Gastrocnemius medialis (tissue), 4 donors: ENCODE data around the gene SS18L1. TPM values are rescaled to one million over a fixed set of nuclear protein-coding genes. Genes with fewer than 3 reads are reported as not detected.

ENCODE experiments used
- ATAC-seq, 2 donors: fragments of 150-250 bp; one replicate each; pipeline ENCODE4 v1.9.1; 2016
- DNase-seq, 2 donors: peaks; one replicate each; pipeline ENCODE4 v3.0.0-alpha.2; 2019
- H3K27ac ChIP-seq, 4 donors: fragments of 200-600 bp; sonication (generic); 1 replicate in 1 of 4; 2 replicates in 3 of 4; pipeline ENCODE4 v1.5.1; 2016 to 2018; ENCODE audit warnings: mild to moderate bottlenecking in 2 of 4, moderate library complexity in 1 of 4
- H3K27me3 ChIP-seq, 3 donors: fragments of 200-600 bp; sonication (generic) in 2 of 3; 1 replicate in 1 of 3; 2 replicates in 2 of 3; pipeline versions ENCODE4 v1.5.1 to v1.6.0; 2016 to 2019; ENCODE audit warnings: mild to moderate bottlenecking in 1 of 3, moderate library complexity in 1 of 3
- H3K36me3 ChIP-seq, 2 donors: fragments of 200-600 bp; sonication (generic) in 1 of 2; one replicate each; pipeline ENCODE4 v1.5.1; 2017 to 2018
- H3K4me1 ChIP-seq, 2 donors: fragments of 200-600 bp; sonication (generic) in 1 of 2; one replicate each; pipeline ENCODE4 v1.5.1; 2016 to 2017; ENCODE audit warnings: mild to moderate bottlenecking in 2 of 2
- H3K4me3 ChIP-seq, 4 donors: fragments of 200-600 bp; sonication (generic) in 3 of 4; 1 replicate in 1 of 4; 2 replicates in 3 of 4; pipeline ENCODE4 v1.5.1; 2016 to 2019; ENCODE audit warnings: mild to moderate bottlenecking in 2 of 4
- H3K9me3 ChIP-seq, 3 donors: fragments of 200-600 bp; sonication (generic) in 2 of 3; 1 replicate in 1 of 3; 2 replicates in 2 of 3; pipeline ENCODE4 v1.5.1; 2016 to 2019
- CTCF ChIP-seq, 5 experiments: fragments of 450-650 bp in 3 of 5; fragments of 200-600 bp in 2 of 5; sonication (generic) in 2 of 5; IDR thresholded peaks in 4 of 5; conservative IDR thresholded peaks in 1 of 5; 1 replicate in 4 of 5; 2 replicates in 1 of 5; pipeline ENCODE4 v1.5.1; 2016 to 2019; ENCODE audit warnings: antibody characterized with exemption in 5 of 5, mild to moderate bottlenecking in 3 of 5, moderate library complexity in 3 of 5
- POLR2A ChIP-seq, 2 donors: fragments of 450-650 bp; IDR thresholded peaks; one replicate each; pipeline ENCODE4 v1.6.1; 2017; ENCODE audit warnings: antibody characterized with exemption in 2 of 2, mild to moderate bottlenecking in 2 of 2, moderate library complexity in 2 of 2
- in situ Hi-C, 4 donors: fragments of 200-750 bp; cut with MboI; loops; one replicate each; pipeline versions ENCODE4 v1.15.0 to v1.8.0; 2017; ENCODE audit warnings: low sequenced_read_pairs in 4 of 4
- intact Hi-C: fragments of 100-400 bp; cut with DNase I; formaldehyde crosslinking; loops from one replicate; pipeline ENCODE4 v1.15.1; 2023; ENCODE audit warnings: low total_unique reads
- total RNA-seq, 4 donors: library from RNA; depleted of rRNA; stranded (reverse); fragments of >200 nt; gene quantifications; one replicate each; pipeline versions ENCODE4 v1.1.0 to v1.2.3, GENCODE V29; 2016

SS18L1 gene
- total RNA-seq, 4 donors from 2014 or later: 11.5 to 31.8 (median 16.9) TPM

GRCh38 chr20:62122654-62123449, 20.7 kb upstream of the SS18L1 start:
- in situ Hi-C loops: loop anchor here in 1 of 4 donors (10.0 kb wide), 1 partner anchor 58 kb away; the partner anchor contains the start of gene TAF4
- Histone ChIP-seq H3K27me3 (no peaks in the 10 kb centered on the region), H3K4me1 (peaks cover 38 to 49% of the 10 kb centered on the region in 2 donors), H3K36me3 (peaks cover 0 to 35% of the 10 kb centered on the region in 2 donors), H3K4me3 (peak overlapping the region; percentile 68 to 73 (median 69)), H3K9me3 (no peaks in the 10 kb centered on the region), H3K27ac (peak overlapping the region; percentile 91 to 97 (median 94))
- ATAC-seq: peak; percentile 4 to 6
- TF ChIP-seq CTCF (IDR thresholded peaks at IDR 0.05 in 4 of 5, conservative IDR thresholded peaks at IDR 0.05 in 1 of 5) (no peak), POLR2A (IDR thresholded peaks at IDR 0.05) (no peak)
- DNase-seq: peak in 1 of 2 donors; percentile 37
- intact Hi-C loops: loop anchor here (1.0 to 2.0 kb wide), 4 partner anchors 11 to 115 kb away; partner anchors contain the start of genes MTG2, OSBPL2, PSMA7 and SS18L1

GRCh38 chr20:62123450-62124118, 20.0 kb upstream of the SS18L1 start:
- Histone ChIP-seq H3K27me3 (no peaks in the 10 kb centered on the region), H3K36me3 (peaks cover 0 to 41% of the 10 kb centered on the region in 2 donors), H3K9me3 (no peaks in the 10 kb centered on the region), H3K4me3 (peak overlapping the region; percentile 68 to 73 (median 69)), H3K4me1 (peaks cover 30 to 42% of the 10 kb centered on the region in 2 donors), H3K27ac (peak overlapping the region; percentile 91 to 97 (median 94))
- ATAC-seq (no peak), DNase-seq (no peak)
- no peak for TF ChIP-seq CTCF (IDR thresholded peaks at IDR 0.05 in 4 of 5, conservative IDR thresholded peaks at IDR 0.05 in 1 of 5)
- in situ Hi-C loops (loop anchor here in 1 of 4 donors (10.0 kb wide), 1 partner anchor 59 kb away; the partner anchor contains the start of gene TAF4), intact Hi-C loops (loop anchor here (1.0 to 2.0 kb wide), 2 partner anchors 11 to 59 kb away; partner anchors contain the start of gene MTG2)

DNA sequence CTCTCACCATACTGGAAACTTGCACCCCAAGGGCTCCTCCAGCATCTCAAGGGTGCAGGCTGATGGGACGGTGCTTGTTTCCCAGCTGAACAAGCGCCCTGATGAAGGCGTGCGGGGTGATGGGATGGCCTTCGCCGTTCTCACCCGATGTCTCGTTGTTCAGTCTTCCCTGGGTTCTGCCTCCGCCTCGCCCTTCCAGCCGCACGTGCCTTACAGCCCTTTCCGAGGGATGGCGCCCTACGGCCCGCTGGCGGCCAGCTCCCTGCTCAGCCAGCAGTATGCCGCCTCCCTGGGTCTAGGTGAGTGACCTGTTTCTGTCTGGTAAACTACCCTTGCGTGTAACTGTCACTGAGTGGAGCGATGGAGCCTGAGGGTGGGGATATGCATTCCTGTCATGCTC, 17.4 kb upstream of the SS18L1 start:
- no peaks in the 10 kb centered on the region for H3K27me3 ChIP-seq
- H3K9me3 ChIP-seq: no peaks in the 10 kb centered on the region
- intact Hi-C loops (no loop called here), in situ Hi-C loops (loop anchor here in 2 of 4 donors (10.0 to 25.0 kb wide), 2 partner anchors 61 to 114 kb away; partner anchors contain the start of gene TAF4 (in 1 of the 2))
- DNase-seq (no peak), ATAC-seq (no peak)
- H3K27ac ChIP-seq: no peak overlapping the region
- TF ChIP-seq CTCF (IDR thresholded peaks at IDR 0.05 in 4 of 5, conservative IDR thresholded peaks at IDR 0.05 in 1 of 5) (no peak), POLR2A (IDR thresholded peaks at IDR 0.05) (no peak)
- peaks cover 14 to 18% of the 10 kb centered on the region in 2 donors for H3K4me1 ChIP-seq
- peaks cover 0 to 67% of the 10 kb centered on the region in 2 donors for H3K36me3 ChIP-seq
- H3K4me3 ChIP-seq: no peak overlapping the region

DNA sequence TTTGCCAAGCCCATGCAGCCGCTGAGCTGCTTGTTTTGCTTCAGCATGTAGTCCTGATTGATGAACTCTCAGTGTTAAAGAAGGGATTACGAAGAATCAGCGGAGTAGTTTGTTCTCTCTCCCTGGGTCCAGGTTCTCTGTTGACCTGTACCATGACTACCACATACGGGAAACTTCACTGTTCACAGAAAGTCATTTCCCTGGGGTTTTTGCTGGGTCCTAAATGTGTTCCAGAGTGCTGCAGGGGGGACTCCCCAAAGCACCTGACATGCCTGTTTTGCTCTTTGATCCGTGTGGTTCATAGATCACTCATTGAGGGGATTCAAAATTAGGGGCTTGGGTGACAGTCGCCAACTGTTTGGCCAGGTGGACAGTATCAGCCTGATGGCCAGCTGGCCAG, 15.8 kb upstream of the SS18L1 start:
- no peak for ATAC-seq
- Histone ChIP-seq H3K27ac (no peak overlapping the region), H3K36me3 (peaks cover 0 to 77% of the 10 kb centered on the region in 2 donors), H3K4me1 (peaks cover 19 to 20% of the 10 kb centered on the region in 2 donors), H3K9me3 (no peaks in the 10 kb centered on the region), H3K27me3 (no peaks in the 10 kb centered on the region), H3K4me3 (no peak overlapping the region)
- TF ChIP-seq CTCF (IDR thresholded peaks at IDR 0.05 in 4 of 5, conservative IDR thresholded peaks at IDR 0.05 in 1 of 5): no peak
- TF ChIP-seq POLR2A (IDR thresholded peaks at IDR 0.05): no peak
- in situ Hi-C loops (loop anchor here in 2 of 4 donors (10.0 to 25.0 kb wide), 2 partner anchors 63 to 115 kb away; partner anchors contain the start of gene TAF4 (in 1 of the 2)), intact Hi-C loops (no loop called here)
- no peak for DNase-seq
